HL-60 (cell line): ENCODE results near the gene ABO.

Experiments
- CTCF ChIP-seq: IDR thresholded peaks from one replicate; pipeline ENCODE4 v1.5.1; 2011; ENCODE audit warnings: low read length, control low read depth, inconsistent platforms; ENCODE audit not compliant: insufficient read depth
- GABPA ChIP-seq: IDR thresholded peaks from 2 replicates; pipeline ENCODE4 v1.6.1; 2012; ENCODE audit warnings: low read depth
- POLR2AphosphoS5 ChIP-seq: IDR thresholded peaks from 2 replicates; pipeline ENCODE4 v1.6.1; 2012; ENCODE audit warnings: low read depth
- SPI1 ChIP-seq: IDR thresholded peaks from 2 replicates; pipeline ENCODE4 v1.6.1; 2012; ENCODE audit warnings: low read depth, mild to moderate bottlenecking, borderline replicate concordance
- TF ChIP-seq, protein P1 (sequence below): IDR thresholded peaks from 2 replicates; pipeline ENCODE4 v1.6.1; 2012; ENCODE audit warnings: low read depth; ENCODE audit not compliant: insufficient replicate concordance

- TF ChIP-seq CTCF (no peak), POLR2AphosphoS5 (no peak), SPI1 (no peak), GABPA (no peak)
- TF ChIP-seq, protein P1, sequence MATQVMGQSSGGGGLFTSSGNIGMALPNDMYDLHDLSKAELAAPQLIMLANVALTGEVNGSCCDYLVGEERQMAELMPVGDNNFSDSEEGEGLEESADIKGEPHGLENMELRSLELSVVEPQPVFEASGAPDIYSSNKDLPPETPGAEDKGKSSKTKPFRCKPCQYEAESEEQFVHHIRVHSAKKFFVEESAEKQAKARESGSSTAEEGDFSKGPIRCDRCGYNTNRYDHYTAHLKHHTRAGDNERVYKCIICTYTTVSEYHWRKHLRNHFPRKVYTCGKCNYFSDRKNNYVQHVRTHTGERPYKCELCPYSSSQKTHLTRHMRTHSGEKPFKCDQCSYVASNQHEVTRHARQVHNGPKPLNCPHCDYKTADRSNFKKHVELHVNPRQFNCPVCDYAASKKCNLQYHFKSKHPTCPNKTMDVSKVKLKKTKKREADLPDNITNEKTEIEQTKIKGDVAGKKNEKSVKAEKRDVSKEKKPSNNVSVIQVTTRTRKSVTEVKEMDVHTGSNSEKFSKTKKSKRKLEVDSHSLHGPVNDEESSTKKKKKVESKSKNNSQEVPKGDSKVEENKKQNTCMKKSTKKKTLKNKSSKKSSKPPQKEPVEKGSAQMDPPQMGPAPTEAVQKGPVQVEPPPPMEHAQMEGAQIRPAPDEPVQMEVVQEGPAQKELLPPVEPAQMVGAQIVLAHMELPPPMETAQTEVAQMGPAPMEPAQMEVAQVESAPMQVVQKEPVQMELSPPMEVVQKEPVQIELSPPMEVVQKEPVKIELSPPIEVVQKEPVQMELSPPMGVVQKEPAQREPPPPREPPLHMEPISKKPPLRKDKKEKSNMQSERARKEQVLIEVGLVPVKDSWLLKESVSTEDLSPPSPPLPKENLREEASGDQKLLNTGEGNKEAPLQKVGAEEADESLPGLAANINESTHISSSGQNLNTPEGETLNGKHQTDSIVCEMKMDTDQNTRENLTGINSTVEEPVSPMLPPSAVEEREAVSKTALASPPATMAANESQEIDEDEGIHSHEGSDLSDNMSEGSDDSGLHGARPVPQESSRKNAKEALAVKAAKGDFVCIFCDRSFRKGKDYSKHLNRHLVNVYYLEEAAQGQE: no peak
Observed at GRCh38 chr9:133250741-133251170, 24.2 kb downstream of the ABO start.
